Measurements from ENCODE around the gene SCNN1B. TPM values are rescaled to one million over a fixed set of nuclear protein-coding genes. Genes with fewer than 3 reads are reported as not detected.

SCNN1B gene
- total RNA-seq, 1 experiment from 2014 or later: 2.5 TPM

GRCh38 chr16:23334950-23335349 lies 32.8 kb downstream of the SCNN1B start:
- Histone ChIP-seq H3K9me3 (ENCODE audit: low read depth, low read length, poor library complexity, severe bottlenecking) (no peaks in the 10 kb centered on the region), H3K27ac (ENCODE audit: low read depth, low read length, poor library complexity, severe bottlenecking) (no peak overlapping the region), H3K4me1 (ENCODE audit: insufficient read depth, low read length, poor library complexity, severe bottlenecking) (peaks cover 6% of the 10 kb centered on the region), H3K27me3 (replicated peaks; ENCODE audit: insufficient read depth, low read depth, low read length, poor library complexity) (no peaks in the 10 kb centered on the region), H3K36me3 (ENCODE audit: insufficient read depth, low read length, poor library complexity, severe bottlenecking) (no peaks in the 10 kb centered on the region), H3K4me3 (ENCODE audit: low read depth, low read length, poor library complexity, severe bottlenecking) (no peak overlapping the region)
- CTCF ChIA-PET: no interaction called here
- TF ChIP-seq EZH2 (IDR thresholded peaks at IDR 0.05; ENCODE audit: borderline replicate concordance, low read depth, low read length, poor library complexity, severe bottlenecking) (no peak), CTCF (conservative IDR thresholded peaks at IDR 0.05; ENCODE audit: low read depth, low read length) (no peak)
- no TSS peak for BruUV-seq (replicated peaks)
- POLR2A ChIA-PET (ENCODE audit: low non-redundant PET): no interaction called here
- DNase-seq (ENCODE audit: low spot score): no peak
- intact Hi-C loops (cut with micrococcal nuclease; ENCODE audit: unreplicated experiment): loop anchor here (5.0 kb wide), 1 partner anchor 153 kb away; the partner anchor contains the start of gene SCNN1G

GRCh38 chr16:23337836-23338550 lies 35.9 kb downstream of the SCNN1B start:
- H3K27me3 ChIP-seq (replicated peaks; ENCODE audit: insufficient read depth, low read depth, low read length, poor library complexity): no peaks in the 10 kb centered on the region
- ChIA-PET CTCF (no interaction called here), POLR2A (ENCODE audit: low non-redundant PET) (no interaction called here)

GRCh38 chr16:23339787-23340186 lies 37.7 kb downstream of the SCNN1B start:
- CTCF ChIA-PET: no interaction called here
- Histone ChIP-seq H3K4me1 (ENCODE audit: insufficient read depth, low read length, poor library complexity, severe bottlenecking) (peaks cover 3% of the 10 kb centered on the region), H3K27me3 (replicated peaks; ENCODE audit: insufficient read depth, low read depth, low read length, poor library complexity) (no peaks in the 10 kb centered on the region), H3K27ac (ENCODE audit: low read depth, low read length, poor library complexity, severe bottlenecking) (no peak overlapping the region), H3K9me3 (ENCODE audit: low read depth, low read length, poor library complexity, severe bottlenecking) (no peaks in the 10 kb centered on the region), H3K36me3 (ENCODE audit: insufficient read depth, low read length, poor library complexity, severe bottlenecking) (no peaks in the 10 kb centered on the region), H3K4me3 (ENCODE audit: low read depth, low read length, poor library complexity, severe bottlenecking) (no peak overlapping the region)
- no TSS peak for BruUV-seq (replicated peaks)
- POLR2A ChIA-PET (ENCODE audit: low non-redundant PET): no interaction called here
- intact Hi-C loops (cut with micrococcal nuclease; ENCODE audit: unreplicated experiment): no loop called here
- no peak for DNase-seq (ENCODE audit: low spot score)
- no peak for TF ChIP-seq EZH2 (IDR thresholded peaks at IDR 0.05; ENCODE audit: borderline replicate concordance, low read depth, low read length, poor library complexity, severe bottlenecking)
- no peak for TF ChIP-seq CTCF (conservative IDR thresholded peaks at IDR 0.05; ENCODE audit: low read depth, low read length)

More at GRCh38 chr16:23337836-23338550, 35.9 kb downstream of the SCNN1B start:
- no peak for TF ChIP-seq CTCF (conservative IDR thresholded peaks at IDR 0.05; ENCODE audit: low read depth, low read length)
- no peak for TF ChIP-seq EZH2 (IDR thresholded peaks at IDR 0.05; ENCODE audit: borderline replicate concordance, low read depth, low read length, poor library complexity, severe bottlenecking)
- peaks cover 6% of the 10 kb centered on the region for H3K4me1 ChIP-seq (ENCODE audit: insufficient read depth, low read length, poor library complexity, severe bottlenecking)
- no peak overlapping the region for H3K4me3 ChIP-seq (ENCODE audit: low read depth, low read length, poor library complexity, severe bottlenecking)
- no TSS peak for BruUV-seq (replicated peaks)
- no peaks in the 10 kb centered on the region for H3K9me3 ChIP-seq (ENCODE audit: low read depth, low read length, poor library complexity, severe bottlenecking)
- DNase-seq (ENCODE audit: low spot score): no peak
- intact Hi-C loops (cut with micrococcal nuclease; ENCODE audit: unreplicated experiment): no loop called here
- no peaks in the 10 kb centered on the region for H3K36me3 ChIP-seq (ENCODE audit: insufficient read depth, low read length, poor library complexity, severe bottlenecking)
- no peak overlapping the region for H3K27ac ChIP-seq (ENCODE audit: low read depth, low read length, poor library complexity, severe bottlenecking)
